ENCODE results near the gene ZC3H12A.

The ZC3H12A gene

GRCh38 chr1:37442139-37442538, 32.2 kb upstream of the ZC3H12A start:
- H3K9ac ChIP-seq (ENCODE audit: low read depth, low read length, poor library complexity, severe bottlenecking) = no peak overlapping the region
- H3K79me2 ChIP-seq (ENCODE audit: insufficient read depth, low read length) = no peaks in the 10 kb centered on the region
- H3F3A ChIP-seq (ENCODE audit: low read depth) = no peaks in the 10 kb centered on the region
- no peak overlapping the region for H3K4me3 ChIP-seq (ENCODE audit: low read length, poor library complexity, severe bottlenecking)
- no peaks in the 10 kb centered on the region for H3K4me1 ChIP-seq (ENCODE audit: insufficient read depth, low read length, poor library complexity, severe bottlenecking)
- no peaks in the 10 kb centered on the region for H3K36me3 ChIP-seq (ENCODE audit: insufficient read depth, low read length)
- TF ChIP-seq EZH2phosphoT487 (IDR thresholded peaks at IDR 0.05; ENCODE audit: borderline replicate concordance) (no peak), CTCF (conservative IDR thresholded peaks at IDR 0.05; ENCODE audit: low read length) (no peak)
- H3K9me3 ChIP-seq (ENCODE audit: insufficient read depth, low read depth, low read length) = no peaks in the 10 kb centered on the region
- no peaks in the 10 kb centered on the region for H3K27me3 ChIP-seq (ENCODE audit: insufficient read depth, low read length, poor library complexity, severe bottlenecking)
- H4K20me1 ChIP-seq (ENCODE audit: insufficient read depth, low read length, poor library complexity, severe bottlenecking) = no peaks in the 10 kb centered on the region
- H3K4me2 ChIP-seq (ENCODE audit: low read depth, low read length, poor library complexity, severe bottlenecking) = no peak overlapping the region
- no peaks in the 10 kb centered on the region for H3K9me2 ChIP-seq (replicated peaks; ENCODE audit: low read depth, low read length)
- no peak overlapping the region for H2AFZ ChIP-seq (ENCODE audit: low read length)

- Histone ChIP-seq H3K9me2 (replicated peaks; ENCODE audit: low read depth, low read length) (no peaks in the 10 kb centered on the region), H3K4me3 (ENCODE audit: low read length, poor library complexity, severe bottlenecking) (no peak overlapping the region), H3K4me1 (ENCODE audit: insufficient read depth, low read length, poor library complexity, severe bottlenecking) (no peaks in the 10 kb centered on the region), H3K27me3 (ENCODE audit: insufficient read depth, low read length, poor library complexity, severe bottlenecking) (no peaks in the 10 kb centered on the region), H3K9me3 (ENCODE audit: insufficient read depth, low read depth, low read length) (no peaks in the 10 kb centered on the region), H3K79me2 (ENCODE audit: insufficient read depth, low read length) (no peaks in the 10 kb centered on the region), H3K9ac (ENCODE audit: low read depth, low read length, poor library complexity, severe bottlenecking) (no peak overlapping the region), H3K36me3 (ENCODE audit: insufficient read depth, low read length) (no peaks in the 10 kb centered on the region), H4K20me1 (ENCODE audit: insufficient read depth, low read length, poor library complexity, severe bottlenecking) (no peaks in the 10 kb centered on the region), H3K4me2 (ENCODE audit: low read depth, low read length, poor library complexity, severe bottlenecking) (no peak overlapping the region), H3F3A (ENCODE audit: low read depth) (no peaks in the 10 kb centered on the region), H2AFZ (ENCODE audit: low read length) (no peak overlapping the region)
- no peak for TF ChIP-seq EZH2phosphoT487 (IDR thresholded peaks at IDR 0.05; ENCODE audit: borderline replicate concordance)
- TF ChIP-seq CTCF (conservative IDR thresholded peaks at IDR 0.05; ENCODE audit: low read length) = no peak
Observed at GRCh38 chr1:37442644-37443043, 31.7 kb upstream of the ZC3H12A start.

- no peak for TF ChIP-seq EZH2phosphoT487 (IDR thresholded peaks at IDR 0.05; ENCODE audit: borderline replicate concordance)
- no peak for TF ChIP-seq CTCF (conservative IDR thresholded peaks at IDR 0.05; ENCODE audit: low read length)
- H3K4me2 ChIP-seq (ENCODE audit: low read depth, low read length, poor library complexity, severe bottlenecking) = no peak overlapping the region
- no peaks in the 10 kb centered on the region for H3K79me2 ChIP-seq (ENCODE audit: insufficient read depth, low read length)
- H3K4me3 ChIP-seq (ENCODE audit: low read length, poor library complexity, severe bottlenecking) = no peak overlapping the region
- H3F3A ChIP-seq (ENCODE audit: low read depth) = no peaks in the 10 kb centered on the region
- H4K20me1 ChIP-seq (ENCODE audit: insufficient read depth, low read length, poor library complexity, severe bottlenecking) = no peaks in the 10 kb centered on the region
- H3K9me3 ChIP-seq (ENCODE audit: insufficient read depth, low read depth, low read length) = no peaks in the 10 kb centered on the region
- no peaks in the 10 kb centered on the region for H3K36me3 ChIP-seq (ENCODE audit: insufficient read depth, low read length)
- no peak overlapping the region for H3K9ac ChIP-seq (ENCODE audit: low read depth, low read length, poor library complexity, severe bottlenecking)
- H3K4me1 ChIP-seq (ENCODE audit: insufficient read depth, low read length, poor library complexity, severe bottlenecking) = peaks cover 11% of the 10 kb centered on the region
- no peaks in the 10 kb centered on the region for H3K27me3 ChIP-seq (ENCODE audit: insufficient read depth, low read length, poor library complexity, severe bottlenecking)
- no peak overlapping the region for H2AFZ ChIP-seq (ENCODE audit: low read length)
- no peaks in the 10 kb centered on the region for H3K9me2 ChIP-seq (replicated peaks; ENCODE audit: low read depth, low read length)
Observed at GRCh38 chr1:37446874-37447273, 27.5 kb upstream of the ZC3H12A start.
